ENCODE results near the gene WNT7B.

DNA sequence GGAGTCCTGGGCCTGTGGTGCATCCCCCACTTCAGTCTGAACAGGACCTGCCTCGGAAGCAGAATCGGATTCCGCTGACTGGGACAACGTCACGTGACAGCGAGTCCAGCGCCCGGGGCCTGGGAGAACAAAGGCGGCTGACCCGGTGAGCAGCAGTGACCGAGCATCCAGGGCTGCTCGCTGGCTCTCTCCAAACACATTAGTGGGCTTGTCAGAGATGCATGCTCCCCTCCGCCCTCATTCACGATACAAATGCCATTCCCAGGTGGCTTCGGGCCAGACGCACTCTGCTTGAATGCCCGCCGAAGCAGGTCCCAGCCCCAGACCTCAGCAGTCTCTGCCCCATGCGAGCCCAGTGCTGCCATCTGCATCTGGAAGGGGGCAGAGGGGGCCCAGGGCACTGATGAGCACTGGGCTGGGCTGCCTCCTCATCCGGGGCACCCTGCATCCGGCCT, 91.0 kb downstream of the WNT7B start:
- TF ChIP-seq, protein P1, sequence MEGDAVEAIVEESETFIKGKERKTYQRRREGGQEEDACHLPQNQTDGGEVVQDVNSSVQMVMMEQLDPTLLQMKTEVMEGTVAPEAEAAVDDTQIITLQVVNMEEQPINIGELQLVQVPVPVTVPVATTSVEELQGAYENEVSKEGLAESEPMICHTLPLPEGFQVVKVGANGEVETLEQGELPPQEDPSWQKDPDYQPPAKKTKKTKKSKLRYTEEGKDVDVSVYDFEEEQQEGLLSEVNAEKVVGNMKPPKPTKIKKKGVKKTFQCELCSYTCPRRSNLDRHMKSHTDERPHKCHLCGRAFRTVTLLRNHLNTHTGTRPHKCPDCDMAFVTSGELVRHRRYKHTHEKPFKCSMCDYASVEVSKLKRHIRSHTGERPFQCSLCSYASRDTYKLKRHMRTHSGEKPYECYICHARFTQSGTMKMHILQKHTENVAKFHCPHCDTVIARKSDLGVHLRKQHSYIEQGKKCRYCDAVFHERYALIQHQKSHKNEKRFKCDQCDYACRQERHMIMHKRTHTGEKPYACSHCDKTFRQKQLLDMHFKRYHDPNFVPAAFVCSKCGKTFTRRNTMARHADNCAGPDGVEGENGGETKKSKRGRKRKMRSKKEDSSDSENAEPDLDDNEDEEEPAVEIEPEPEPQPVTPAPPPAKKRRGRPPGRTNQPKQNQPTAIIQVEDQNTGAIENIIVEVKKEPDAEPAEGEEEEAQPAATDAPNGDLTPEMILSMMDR (IDR thresholded peaks at IDR 0.05): no peak
- no peak for TF ChIP-seq EZH2phosphoT487 (IDR thresholded peaks at IDR 0.05)

Measured in neural progenitor cell (in vitro differentiated cells).